ENCODE results near the gene RTP4. TPM values are rescaled to one million over a fixed set of nuclear protein-coding genes. Genes with fewer than 3 reads are reported as not detected.

The RTP4 gene
- total RNA-seq, 1 donor from 2014 or later: not detected

DNA sequence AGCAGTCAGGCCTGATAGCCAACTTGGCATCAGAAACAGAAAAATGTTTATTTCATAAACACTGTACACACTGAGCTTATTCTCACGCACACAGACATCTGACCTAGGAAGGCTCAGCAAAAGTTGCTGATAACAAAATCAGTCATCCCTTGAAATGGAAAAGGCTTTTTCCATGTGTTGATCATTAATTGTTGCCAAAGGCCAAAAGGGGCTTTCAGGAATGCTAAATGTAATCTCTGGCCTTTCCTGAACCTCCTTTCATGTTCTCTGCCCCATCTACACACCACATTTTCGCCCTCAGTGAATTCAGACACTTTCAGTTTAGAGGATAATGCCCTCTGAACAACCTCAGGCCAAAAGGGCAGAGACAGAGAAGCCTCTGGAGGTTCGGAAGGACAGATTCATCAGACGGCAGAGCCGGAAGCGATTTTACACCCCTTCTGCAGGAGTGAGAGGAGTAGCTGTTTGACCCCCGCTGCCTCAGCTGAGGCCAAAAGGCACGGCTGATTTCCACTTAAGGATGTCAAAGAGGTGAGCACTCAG, 14.5 kb downstream of the RTP4 start:
- H3K27me3 ChIP-seq: no peaks in the 10 kb centered on the region
- peak; percentile 16 for DNase-seq (ENCODE audit: low spot score)
- TF ChIP-seq EZH2 (IDR thresholded peaks at IDR 0.05) (no peak), EZH2phosphoT487 (IDR thresholded peaks at IDR 0.05) (no peak)
- TF ChIP-seq, protein P1, sequence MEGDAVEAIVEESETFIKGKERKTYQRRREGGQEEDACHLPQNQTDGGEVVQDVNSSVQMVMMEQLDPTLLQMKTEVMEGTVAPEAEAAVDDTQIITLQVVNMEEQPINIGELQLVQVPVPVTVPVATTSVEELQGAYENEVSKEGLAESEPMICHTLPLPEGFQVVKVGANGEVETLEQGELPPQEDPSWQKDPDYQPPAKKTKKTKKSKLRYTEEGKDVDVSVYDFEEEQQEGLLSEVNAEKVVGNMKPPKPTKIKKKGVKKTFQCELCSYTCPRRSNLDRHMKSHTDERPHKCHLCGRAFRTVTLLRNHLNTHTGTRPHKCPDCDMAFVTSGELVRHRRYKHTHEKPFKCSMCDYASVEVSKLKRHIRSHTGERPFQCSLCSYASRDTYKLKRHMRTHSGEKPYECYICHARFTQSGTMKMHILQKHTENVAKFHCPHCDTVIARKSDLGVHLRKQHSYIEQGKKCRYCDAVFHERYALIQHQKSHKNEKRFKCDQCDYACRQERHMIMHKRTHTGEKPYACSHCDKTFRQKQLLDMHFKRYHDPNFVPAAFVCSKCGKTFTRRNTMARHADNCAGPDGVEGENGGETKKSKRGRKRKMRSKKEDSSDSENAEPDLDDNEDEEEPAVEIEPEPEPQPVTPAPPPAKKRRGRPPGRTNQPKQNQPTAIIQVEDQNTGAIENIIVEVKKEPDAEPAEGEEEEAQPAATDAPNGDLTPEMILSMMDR (IDR thresholded peaks at IDR 0.05): no peak
- H3K79me2 ChIP-seq (ENCODE audit: low read depth): no peaks in the 10 kb centered on the region
- no peaks in the 10 kb centered on the region for H3K36me3 Mint-ChIP-seq
- H3K27ac ChIP-seq: no peak overlapping the region
- peak overlapping the region; percentile 39 for H2AFZ ChIP-seq (replicated peaks)
- no peak overlapping the region for H3K4me2 ChIP-seq
- no peaks in the 10 kb centered on the region for H3F3A ChIP-seq (ENCODE audit: low read depth)
- H3K4me1 ChIP-seq: no peaks in the 10 kb centered on the region
- no peak overlapping the region for H3K4me3 Mint-ChIP-seq
- H3K9me3 Mint-ChIP-seq: no peaks in the 10 kb centered on the region
- H3K36me3 ChIP-seq: no peaks in the 10 kb centered on the region
- peaks cover 3% of the 10 kb centered on the region for H3K27me3 Mint-ChIP-seq (ENCODE audit: insufficient read depth, low read depth)
- no peaks in the 10 kb centered on the region for H3K9me3 ChIP-seq (ENCODE audit: low read depth)
- no peaks in the 10 kb centered on the region for H4K20me1 ChIP-seq (ENCODE audit: low read depth)
- H3K4me1 Mint-ChIP-seq: peaks cover 8% of the 10 kb centered on the region
- H3K9ac ChIP-seq: no peak overlapping the region
- no peak overlapping the region for H3K4me3 ChIP-seq
- H3K27ac Mint-ChIP-seq: no peak overlapping the region

DNA sequence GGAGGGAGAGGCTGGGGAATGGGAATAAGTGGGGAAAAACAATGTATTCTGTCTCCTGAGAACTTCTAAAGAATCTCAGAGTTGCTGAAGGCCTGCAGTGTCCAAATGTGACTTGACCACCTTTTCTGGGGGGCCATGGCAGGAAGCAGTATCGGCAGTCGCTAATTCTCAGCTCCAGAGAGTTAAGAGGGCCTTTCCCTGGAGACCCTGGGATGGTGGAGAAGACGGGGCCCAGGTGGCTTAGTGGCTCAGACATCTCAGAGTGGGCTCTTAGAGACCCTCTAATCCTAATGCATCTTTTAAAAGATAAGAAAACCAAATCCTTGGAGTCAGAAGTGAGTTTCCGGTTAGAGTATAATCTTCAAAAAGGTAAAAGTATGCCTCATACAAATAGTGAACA, 15.1 kb downstream of the RTP4 start:
- H3K36me3 Mint-ChIP-seq: no peaks in the 10 kb centered on the region
- Histone ChIP-seq H3K4me3 (no peak overlapping the region), H3F3A (ENCODE audit: low read depth) (no peaks in the 10 kb centered on the region), H3K9ac (no peak overlapping the region), H3K79me2 (ENCODE audit: low read depth) (no peaks in the 10 kb centered on the region), H4K20me1 (ENCODE audit: low read depth) (no peaks in the 10 kb centered on the region), H2AFZ (replicated peaks) (peak overlapping the region; percentile 39), H3K4me2 (no peak overlapping the region), H3K36me3 (no peaks in the 10 kb centered on the region), H3K9me3 (ENCODE audit: low read depth) (no peaks in the 10 kb centered on the region), H3K27ac (no peak overlapping the region), H3K27me3 (no peaks in the 10 kb centered on the region), H3K4me1 (no peaks in the 10 kb centered on the region)
- H3K4me1 Mint-ChIP-seq: peaks cover 8% of the 10 kb centered on the region
- no peak overlapping the region for H3K4me3 Mint-ChIP-seq
- no peak overlapping the region for H3K27ac Mint-ChIP-seq
- no peak for DNase-seq (ENCODE audit: low spot score)
- H3K27me3 Mint-ChIP-seq (ENCODE audit: insufficient read depth, low read depth): peaks cover 3% of the 10 kb centered on the region
- TF ChIP-seq EZH2 (IDR thresholded peaks at IDR 0.05) (no peak), EZH2phosphoT487 (IDR thresholded peaks at IDR 0.05) (no peak)
- TF ChIP-seq, protein P1 (IDR thresholded peaks at IDR 0.05): no peak
- H3K9me3 Mint-ChIP-seq: no peaks in the 10 kb centered on the region

DNA sequence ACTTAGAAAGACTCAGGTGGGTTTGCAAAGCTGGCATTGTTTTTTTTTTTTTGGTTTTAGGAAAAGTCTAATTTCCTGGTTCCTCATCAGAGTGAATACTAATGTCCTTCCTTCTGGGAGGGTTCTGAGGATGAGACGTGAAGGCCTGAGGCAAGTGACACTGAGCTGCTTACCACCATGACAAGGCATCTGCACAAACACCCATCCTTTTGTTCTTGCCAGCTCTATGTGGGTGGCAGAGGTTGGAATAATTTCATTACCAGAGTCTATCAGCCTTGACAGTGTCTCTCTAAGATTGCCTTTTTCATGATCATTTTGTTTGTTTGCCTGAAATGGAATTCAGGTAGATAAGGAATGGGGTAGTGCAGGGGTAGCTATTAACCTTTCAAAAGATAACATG, 17.1 kb downstream of the RTP4 start:
- Mint-ChIP-seq H3K4me3 (no peak overlapping the region), H3K36me3 (no peaks in the 10 kb centered on the region)

More for the DNA sequence above, 17.1 kb downstream of the RTP4 start:
- peaks cover 8% of the 10 kb centered on the region for H3K4me1 Mint-ChIP-seq
- H2AFZ ChIP-seq (replicated peaks): no peak overlapping the region
- H3F3A ChIP-seq (ENCODE audit: low read depth): no peaks in the 10 kb centered on the region
- H3K27me3 Mint-ChIP-seq (ENCODE audit: insufficient read depth, low read depth): peaks cover 3% of the 10 kb centered on the region
- no peaks in the 10 kb centered on the region for H3K36me3 ChIP-seq
- H3K9ac ChIP-seq: no peak overlapping the region
- no peaks in the 10 kb centered on the region for H4K20me1 ChIP-seq (ENCODE audit: low read depth)
- no peak overlapping the region for H3K27ac ChIP-seq
- no peak for DNase-seq (ENCODE audit: low spot score)
- H3K27me3 ChIP-seq: no peaks in the 10 kb centered on the region
- no peaks in the 10 kb centered on the region for H3K4me1 ChIP-seq
- H3K9me3 ChIP-seq (ENCODE audit: low read depth): no peaks in the 10 kb centered on the region
- TF ChIP-seq, protein P1 (IDR thresholded peaks at IDR 0.05): no peak
- no peak for TF ChIP-seq EZH2phosphoT487 (IDR thresholded peaks at IDR 0.05)
- no peak for TF ChIP-seq EZH2 (IDR thresholded peaks at IDR 0.05)
- no peaks in the 10 kb centered on the region for H3K79me2 ChIP-seq (ENCODE audit: low read depth)
- no peak overlapping the region for H3K4me2 ChIP-seq
- no peak overlapping the region for H3K27ac Mint-ChIP-seq
- no peaks in the 10 kb centered on the region for H3K9me3 Mint-ChIP-seq
- H3K4me3 ChIP-seq: no peak overlapping the region

Measured in neural progenitor cell (in vitro differentiated cells).